ENCODE measurements around the gene KDM4F.

DNA sequence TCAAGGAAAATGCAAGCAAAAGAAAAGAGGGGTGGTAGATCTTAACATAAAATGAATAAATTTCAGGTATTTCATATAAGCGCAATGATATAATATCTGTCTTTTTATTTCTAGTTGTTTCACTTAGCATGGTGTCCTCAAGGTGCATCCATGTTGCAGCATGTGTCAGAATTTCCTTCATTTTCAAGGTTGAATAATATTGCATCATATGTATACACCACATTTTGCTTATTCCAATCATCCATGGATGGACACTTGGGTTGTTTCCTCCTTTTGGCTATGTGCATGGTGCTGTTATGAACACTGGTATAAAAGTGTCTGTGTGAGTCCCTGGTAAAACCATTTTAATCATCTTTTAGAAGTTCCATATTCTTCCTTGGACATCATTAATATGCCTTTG lies 7.0 kb upstream of the KDM4F start:
- TF ChIP-seq EZH2 (IDR thresholded peaks at IDR 0.05) (no peak), ELF1 (IDR thresholded peaks at IDR 0.05; ENCODE audit: borderline replicate concordance, low read depth) (no peak), RAD21 (IDR thresholded peaks at IDR 0.05; ENCODE audit: low read depth) (no peak)
- TF ChIP-seq, protein P1, sequence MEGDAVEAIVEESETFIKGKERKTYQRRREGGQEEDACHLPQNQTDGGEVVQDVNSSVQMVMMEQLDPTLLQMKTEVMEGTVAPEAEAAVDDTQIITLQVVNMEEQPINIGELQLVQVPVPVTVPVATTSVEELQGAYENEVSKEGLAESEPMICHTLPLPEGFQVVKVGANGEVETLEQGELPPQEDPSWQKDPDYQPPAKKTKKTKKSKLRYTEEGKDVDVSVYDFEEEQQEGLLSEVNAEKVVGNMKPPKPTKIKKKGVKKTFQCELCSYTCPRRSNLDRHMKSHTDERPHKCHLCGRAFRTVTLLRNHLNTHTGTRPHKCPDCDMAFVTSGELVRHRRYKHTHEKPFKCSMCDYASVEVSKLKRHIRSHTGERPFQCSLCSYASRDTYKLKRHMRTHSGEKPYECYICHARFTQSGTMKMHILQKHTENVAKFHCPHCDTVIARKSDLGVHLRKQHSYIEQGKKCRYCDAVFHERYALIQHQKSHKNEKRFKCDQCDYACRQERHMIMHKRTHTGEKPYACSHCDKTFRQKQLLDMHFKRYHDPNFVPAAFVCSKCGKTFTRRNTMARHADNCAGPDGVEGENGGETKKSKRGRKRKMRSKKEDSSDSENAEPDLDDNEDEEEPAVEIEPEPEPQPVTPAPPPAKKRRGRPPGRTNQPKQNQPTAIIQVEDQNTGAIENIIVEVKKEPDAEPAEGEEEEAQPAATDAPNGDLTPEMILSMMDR (IDR thresholded peaks at IDR 0.05 in 2 of 3, conservative IDR thresholded peaks at IDR 0.05 in 1 of 3; ENCODE audit: borderline replicate concordance in 1 of 3, insufficient read depth in 1 of 3, low read depth in 2 of 3, low read length in 2 of 3) = no peak

Measured in HCT116 (cell line).